GM11168 (cell line): ENCODE results near the gene DRC3.

Experiments used
- in situ Hi-C: fragments of 300-500 bp; cut with MboI; formaldehyde crosslinking; loops from one replicate; pipeline ENCODE4 v1.12.0; 2022; ENCODE audit warnings: low sequenced_read_pairs; ENCODE audit not compliant: unreplicated experiment

The DRC3 gene

DNA sequence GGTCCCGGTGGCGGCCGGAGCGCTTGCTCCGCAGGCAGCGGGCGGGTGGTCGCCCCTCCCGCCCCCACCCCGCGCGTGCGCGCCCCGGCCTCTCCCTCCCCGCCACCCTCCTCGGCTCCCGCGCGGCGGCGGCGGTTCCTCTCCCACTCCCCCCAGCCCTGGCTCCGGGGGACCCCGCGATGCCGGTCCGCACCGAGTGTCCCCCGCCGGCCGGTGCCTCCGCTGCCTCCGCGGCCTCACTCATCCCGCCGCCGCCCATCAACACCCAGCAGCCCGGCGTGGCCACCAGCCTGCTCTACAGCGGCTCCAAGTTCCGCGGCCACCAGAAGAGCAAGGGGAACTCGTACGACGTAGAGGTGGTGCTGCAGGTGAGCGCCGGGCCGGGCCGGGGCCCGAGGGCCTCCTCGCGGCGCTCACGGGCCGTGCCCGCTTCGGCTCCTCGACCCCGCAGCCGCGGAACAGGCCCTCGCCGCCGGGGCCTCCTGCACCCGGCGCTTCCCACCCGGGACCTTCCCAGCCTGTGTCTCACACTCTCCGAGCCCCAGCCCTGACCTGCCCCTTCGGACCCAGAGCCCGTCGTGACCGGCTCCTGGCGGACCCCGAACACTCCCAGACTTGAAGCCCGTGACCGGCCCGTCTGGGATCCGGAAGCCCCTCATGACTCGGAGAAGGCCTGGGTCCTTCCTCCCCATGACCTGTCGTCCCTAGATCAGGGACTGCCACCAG, 67.0 kb downstream of the DRC3 start:
- in situ Hi-C loops: loop anchor here (25.0 kb wide), 1 partner anchor 352 kb away; the partner anchor contains the start of gene RAI1

DNA sequence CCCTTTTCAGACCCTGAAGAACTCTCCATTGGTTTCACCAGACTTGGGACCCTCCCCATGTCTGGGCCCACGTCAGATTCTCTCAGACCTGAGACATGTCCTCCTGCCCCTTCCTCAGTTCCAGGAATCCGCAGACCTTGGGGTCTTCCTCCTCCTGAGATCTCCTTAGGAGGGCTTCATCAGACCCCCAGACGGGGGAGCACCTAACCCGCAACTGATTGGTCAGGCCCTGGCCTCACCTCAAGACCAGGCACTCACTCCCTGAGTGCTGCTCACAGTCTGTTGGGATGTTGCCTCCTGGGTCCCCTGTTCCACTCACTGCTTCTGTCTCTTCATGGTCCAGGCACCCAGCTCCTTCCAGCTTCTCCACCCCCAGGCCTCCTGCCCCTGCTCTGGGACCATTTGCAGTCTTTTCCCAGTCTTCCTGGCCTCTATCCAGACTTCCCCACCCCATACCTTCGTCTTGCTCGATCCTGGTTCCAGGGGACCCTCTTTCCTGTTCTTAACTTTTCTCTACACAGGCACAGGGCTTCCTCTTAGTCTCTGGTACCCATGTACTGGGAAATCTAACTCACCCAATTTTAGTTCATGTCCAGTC, 67.7 kb downstream of the DRC3 start:
- in situ Hi-C loops: loop anchor here (25.0 kb wide), 1 partner anchor 353 kb away; the partner anchor contains the start of gene RAI1

DNA sequence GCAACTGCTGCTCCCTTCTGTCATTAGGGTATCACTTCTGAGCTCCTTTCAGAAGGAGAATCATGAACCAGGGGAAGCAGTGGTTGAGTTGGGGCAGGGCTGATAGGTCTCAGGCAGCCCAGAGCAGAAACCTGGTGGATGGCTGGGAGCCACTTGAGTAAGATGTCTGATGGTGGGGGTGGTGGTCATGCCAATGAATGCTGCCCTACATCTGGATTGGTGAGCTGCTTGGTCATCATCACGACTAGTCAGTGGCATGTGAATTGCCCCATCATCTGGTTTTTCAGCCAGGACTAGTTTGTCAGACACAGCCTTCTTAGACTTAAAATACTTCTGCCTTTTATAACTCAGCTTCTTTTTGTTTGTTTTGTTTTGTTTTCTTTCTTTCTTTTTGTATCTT, 69.1 kb downstream of the DRC3 start:
- in situ Hi-C loops: loop anchor here (25.0 kb wide), 1 partner anchor 354 kb away; the partner anchor contains the start of gene RAI1

DNA sequence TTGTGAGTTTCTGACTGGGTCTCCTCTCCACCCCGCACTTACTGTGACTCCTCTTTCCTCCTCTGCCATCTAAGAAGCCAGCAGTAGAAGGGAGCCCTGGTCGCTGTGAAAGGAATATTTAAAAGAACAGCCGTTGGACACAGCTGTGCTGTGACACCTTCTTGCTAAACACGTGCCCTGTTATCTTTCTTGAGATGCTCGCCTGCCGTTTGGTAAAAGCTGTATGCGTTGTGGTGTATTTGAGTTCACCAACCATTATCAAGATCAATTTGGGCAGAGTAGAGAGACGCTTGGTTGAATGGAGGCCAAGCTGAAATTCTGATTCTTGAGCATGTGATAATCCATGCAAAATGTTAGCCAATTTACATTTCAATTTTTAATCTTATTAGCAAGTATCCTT, 70.3 kb downstream of the DRC3 start:
- in situ Hi-C loops: loop anchor here (25.0 kb wide), 1 partner anchor 356 kb away; the partner anchor contains the start of gene RAI1

DNA sequence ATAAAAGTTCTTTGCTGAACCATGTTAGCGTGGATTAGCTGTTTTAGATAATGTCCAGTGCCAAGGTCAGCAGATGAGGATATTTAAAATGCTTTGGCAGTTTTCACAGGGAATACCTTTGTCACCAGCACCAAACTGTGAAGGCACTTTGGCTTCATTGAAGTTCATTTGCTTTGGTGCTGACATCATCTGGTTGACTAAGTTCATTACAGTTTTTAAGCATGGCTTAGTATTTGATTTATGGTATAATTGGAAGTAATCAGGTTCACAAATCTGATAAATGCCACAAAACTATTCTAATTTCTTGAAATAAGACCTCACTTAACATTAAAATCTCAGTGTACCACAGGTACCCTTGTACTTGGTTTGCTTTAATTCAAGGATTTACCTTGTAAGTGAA, 70.8 kb downstream of the DRC3 start:
- in situ Hi-C loops: loop anchor here (25.0 kb wide), 1 partner anchor 356 kb away; the partner anchor contains the start of gene RAI1

DNA sequence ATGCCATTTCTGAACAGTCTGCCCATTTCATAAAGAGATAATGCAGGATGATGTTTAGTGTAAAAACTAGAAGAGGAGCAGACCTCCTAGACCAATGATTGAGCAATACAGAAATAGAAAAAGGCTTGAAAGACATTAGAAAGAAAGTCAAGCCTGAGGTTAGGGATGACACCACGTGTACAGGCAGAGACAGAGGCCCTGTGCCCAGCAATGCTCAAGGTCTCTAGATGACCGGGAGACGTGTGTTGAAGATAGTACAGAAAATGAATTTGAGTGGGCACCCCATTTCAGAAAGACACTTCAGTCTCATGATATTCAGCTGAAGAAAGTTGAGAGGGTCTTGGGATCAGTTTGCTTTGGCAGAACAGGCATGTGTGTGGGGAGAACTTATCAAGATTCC, 71.9 kb downstream of the DRC3 start:
- in situ Hi-C loops: loop anchor here (25.0 kb wide), 1 partner anchor 357 kb away; the partner anchor contains the start of gene RAI1

DNA sequence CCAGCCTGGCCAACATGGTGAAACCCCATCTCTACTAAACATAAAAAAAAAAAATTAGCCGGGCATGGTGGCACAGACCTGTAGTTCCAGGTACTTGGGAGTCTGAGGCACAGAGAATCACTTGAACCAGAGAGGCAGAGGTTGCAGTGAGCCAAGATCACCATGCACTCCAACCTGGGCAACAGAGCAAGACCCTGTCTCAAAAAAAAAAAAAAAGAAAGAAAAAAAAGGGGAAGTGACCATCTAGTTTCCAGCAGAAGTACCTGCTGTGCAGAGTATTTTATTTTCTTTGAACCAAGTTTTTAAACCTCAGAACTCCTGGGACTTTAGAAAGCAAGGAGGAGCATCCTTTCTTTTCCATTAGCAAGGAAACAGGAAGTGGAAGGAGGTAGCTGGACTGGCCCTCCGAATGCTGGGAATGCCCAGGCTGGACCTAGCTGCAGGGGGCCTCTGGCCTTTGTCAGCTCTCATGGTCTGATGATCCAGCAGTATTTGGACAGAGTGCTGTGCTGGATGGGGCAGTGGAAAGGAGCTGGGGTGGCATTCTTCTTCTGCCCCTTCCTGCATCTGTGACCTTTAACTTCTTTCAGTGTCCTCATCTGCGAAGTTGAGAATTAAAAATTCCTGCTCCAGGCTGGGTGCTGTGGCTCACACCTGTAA, 73.2 kb downstream of the DRC3 start:
- in situ Hi-C loops: loop anchor here (25.0 kb wide), 1 partner anchor 359 kb away; the partner anchor contains the start of gene RAI1

DNA sequence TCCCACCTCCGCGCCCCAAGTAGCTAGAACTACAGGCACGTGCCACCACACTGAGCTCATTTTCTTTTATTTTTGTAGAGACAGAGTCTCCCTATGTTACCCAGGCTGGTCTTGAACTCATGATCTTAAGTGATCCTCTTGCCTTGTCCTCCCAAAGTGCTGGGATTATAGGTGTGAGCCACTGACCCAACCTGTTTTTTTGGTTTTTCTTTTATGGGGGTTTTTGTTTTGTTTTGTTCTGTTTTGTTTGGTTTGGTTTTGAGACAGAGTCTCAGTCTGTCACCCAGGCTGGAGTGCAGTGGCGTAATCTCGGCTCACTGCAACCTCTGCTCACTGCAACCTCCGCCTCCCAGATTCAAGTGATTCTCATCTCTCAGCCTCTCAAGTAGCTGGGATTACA, 82.9 kb downstream of the DRC3 start:
- in situ Hi-C loops: no loop called here

DNA sequence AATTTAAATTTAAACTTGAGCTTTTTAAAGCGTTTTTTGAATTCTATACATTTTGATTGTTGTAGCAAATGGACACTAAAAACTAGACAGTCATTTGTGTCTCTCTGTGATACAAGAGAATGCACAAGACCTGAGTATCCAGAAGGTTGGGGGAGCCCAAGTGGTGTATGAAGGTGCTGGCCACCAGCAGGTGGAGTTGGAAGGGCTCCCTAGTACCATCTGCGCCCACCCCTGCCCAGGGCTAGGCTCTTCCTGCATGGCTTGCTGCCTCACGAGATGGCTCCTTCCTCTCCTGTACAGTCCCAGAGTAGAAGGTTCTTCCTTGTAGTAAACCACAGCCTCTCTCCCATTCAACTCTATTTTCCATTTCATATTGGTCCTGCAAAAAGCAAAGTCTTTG, 83.6 kb downstream of the DRC3 start:
- in situ Hi-C loops: no loop called here

DNA sequence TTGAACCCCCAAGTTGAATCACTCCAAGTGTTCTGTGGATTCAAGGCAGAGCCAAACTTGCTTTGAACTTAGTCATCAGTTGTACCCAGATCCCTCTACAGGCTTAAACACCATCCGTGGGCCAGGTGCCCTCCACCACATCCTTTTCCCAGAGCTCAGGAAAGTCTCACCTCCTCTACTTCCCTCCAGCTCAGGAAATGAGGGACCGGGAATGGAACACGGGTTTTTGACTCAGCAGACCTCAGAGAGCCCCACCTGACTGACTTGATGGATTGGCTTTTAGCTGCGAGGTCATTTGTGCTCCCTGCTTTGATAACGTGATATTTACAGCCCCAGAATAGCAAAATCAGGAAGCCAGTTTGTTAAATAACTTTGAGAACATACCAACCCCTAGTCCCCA, 86.6 kb downstream of the DRC3 start:
- in situ Hi-C loops: no loop called here

DNA sequence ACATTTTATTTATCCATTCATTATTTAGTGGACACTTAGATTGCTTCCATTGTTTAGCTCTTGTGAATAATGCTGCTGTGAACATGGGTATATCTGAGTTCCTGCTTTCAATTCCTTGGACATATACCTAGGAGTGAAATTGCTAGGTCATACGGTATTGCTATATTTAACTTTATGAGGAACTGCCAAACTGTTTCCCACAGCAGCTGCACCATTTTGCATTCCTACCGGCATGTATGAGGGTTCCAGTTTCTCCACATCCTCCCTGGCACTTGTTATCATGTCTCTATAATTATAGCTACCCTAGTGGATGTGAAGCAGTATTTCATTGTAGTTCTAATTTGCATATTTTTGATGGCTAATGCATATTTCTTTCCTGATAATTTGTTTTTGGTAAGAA, 91.4 kb downstream of the DRC3 start:
- in situ Hi-C loops: no loop called here

DNA sequence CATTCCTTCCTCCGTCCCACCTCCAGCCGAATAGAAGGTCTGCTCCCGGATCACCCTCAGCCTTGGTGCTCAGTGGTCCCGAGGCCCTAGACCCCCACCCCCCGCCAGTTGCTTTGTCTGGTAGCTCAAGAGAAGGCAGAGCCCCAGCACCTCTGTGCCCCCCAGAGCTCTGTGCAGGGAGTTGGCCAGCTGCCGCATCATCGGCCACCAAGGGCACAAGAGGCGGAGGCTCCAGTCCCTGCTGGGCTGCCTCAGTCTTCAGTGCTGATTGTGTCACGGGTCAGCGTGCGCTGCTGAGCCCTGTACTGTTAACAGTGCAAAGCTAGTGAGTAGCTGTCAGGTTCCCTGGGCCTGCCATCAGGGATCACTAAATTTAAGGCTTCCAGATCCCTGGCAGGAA, 92.9 kb downstream of the DRC3 start:
- in situ Hi-C loops: no loop called here
